Liver (tissue), 9 donors: ENCODE results near the gene MAML3. TPM values are rescaled to one million over a fixed set of nuclear protein-coding genes. Genes with fewer than 3 reads are reported as not detected.

Experiments used
- DNase-seq: peaks from one replicate; pipeline ENCODE4 v3.0.0-alpha.2; 2017; ENCODE audit warnings: low spot score
- H3K27ac ChIP-seq, 2 donors: one replicate each; pipeline ENCODE4 v1.7.0; 2013; ENCODE audit warnings: inconsistent platforms in 2 of 2, low read length in 2 of 2, control low read depth in 1 of 2, low read depth in 1 of 2, mild to moderate bottlenecking in 1 of 2
- H3K27me3 ChIP-seq, 4 donors: one replicate each; pipeline versions ENCODE4 v1.6.1 to v1.7.0; 2013; ENCODE audit warnings: low read length in 3 of 4, inconsistent platforms in 1 of 4, mild to moderate bottlenecking in 1 of 4, moderate library complexity in 1 of 4; ENCODE audit not compliant: control insufficient read depth in 4 of 4, insufficient read depth in 4 of 4
- H3K36me3 ChIP-seq, 4 donors: one replicate each; pipeline versions ENCODE4 v1.6.1 to v1.7.0; 2013; ENCODE audit warnings: low read length in 3 of 4, mild to moderate bottlenecking in 3 of 4, low read depth in 1 of 4, moderate library complexity in 1 of 4; ENCODE audit not compliant: control insufficient read depth in 4 of 4, insufficient read depth in 3 of 4
- H3K4me1 ChIP-seq, 4 donors: one replicate each; pipeline versions ENCODE4 v1.6.1 to v1.7.0; 2013; ENCODE audit warnings: low read length in 3 of 4, mild to moderate bottlenecking in 3 of 4, moderate library complexity in 1 of 4; ENCODE audit not compliant: control insufficient read depth in 4 of 4, insufficient read depth in 4 of 4
- H3K4me3 ChIP-seq, 3 donors: one replicate each; pipeline versions ENCODE4 v1.6.1 to v1.7.0; 2013; ENCODE audit warnings: low read length in 3 of 3, control low read depth in 1 of 3, low read depth in 1 of 3, mild to moderate bottlenecking in 1 of 3
- H3K9ac ChIP-seq, 2 donors: one replicate each; pipeline ENCODE4 v1.7.0; 2013; ENCODE audit warnings: low read length in 2 of 2, mild to moderate bottlenecking in 2 of 2, moderate library complexity in 2 of 2, control low read depth in 1 of 2, low read depth in 1 of 2
- H3K9me3 ChIP-seq, 4 donors: one replicate each; pipeline versions ENCODE4 v1.6.1 to v1.7.0; 2013; ENCODE audit warnings: low read length in 3 of 4; ENCODE audit not compliant: control insufficient read depth in 4 of 4
- ATF3 ChIP-seq: IDR thresholded peaks from 2 replicates; pipeline ENCODE4 v1.6.1; 2016; ENCODE audit warnings: antibody characterized with exemption
- CTCF ChIP-seq: fragments of 150-350 bp; IDR thresholded peaks from 2 replicates; pipeline ENCODE4 v1.5.1; 2017; ENCODE audit warnings: improper control_type of control experiment, low read depth, low read length; ENCODE audit not compliant: missing input control
- EGR1 ChIP-seq, 2 donors: IDR thresholded peaks; 2 replicates each; pipeline ENCODE4 v1.6.1; 2016 to 2018; ENCODE audit warnings: antibody characterized with exemption in 2 of 2, low read depth in 2 of 2
- FOXA1 ChIP-seq: IDR thresholded peaks from 2 replicates; pipeline ENCODE4 v1.6.1; 2016; ENCODE audit warnings: antibody characterized with exemption
- FOXA2 ChIP-seq: IDR thresholded peaks from 2 replicates; pipeline ENCODE4 v1.6.1; 2016; ENCODE audit warnings: antibody characterized with exemption
- GABPA ChIP-seq, 2 donors: IDR thresholded peaks in 1 of 2; conservative IDR thresholded peaks in 1 of 2; 2 replicates each; pipeline ENCODE4 v1.6.1; 2016; ENCODE audit warnings: antibody characterized with exemption in 2 of 2, mild to moderate bottlenecking in 1 of 2, moderate library complexity in 1 of 2
- HNF4A ChIP-seq, 2 donors: conservative IDR thresholded peaks; 2 replicates each; pipeline ENCODE4 v1.6.1; 2016; ENCODE audit warnings: antibody characterized with exemption in 2 of 2, mild to moderate bottlenecking in 2 of 2
- HNF4G ChIP-seq: IDR thresholded peaks from 2 replicates; pipeline ENCODE4 v1.6.1; 2016; ENCODE audit warnings: antibody characterized with exemption
- JUND ChIP-seq, 2 donors: IDR thresholded peaks; 2 replicates each; pipeline ENCODE4 v1.6.1; 2016; ENCODE audit warnings: antibody characterized with exemption in 2 of 2
- MAX ChIP-seq: IDR thresholded peaks from 2 replicates; pipeline ENCODE4 v1.6.1; 2016; ENCODE audit warnings: antibody characterized with exemption
- NR2F2 ChIP-seq: IDR thresholded peaks from 2 replicates; pipeline ENCODE4 v1.6.1; 2016; ENCODE audit warnings: antibody characterized with exemption
- RAD21 ChIP-seq, 2 donors: IDR thresholded peaks; 2 replicates each; pipeline ENCODE4 v1.6.1; 2016; ENCODE audit warnings: antibody characterized with exemption in 2 of 2, mild to moderate bottlenecking in 2 of 2
- REST ChIP-seq: IDR thresholded peaks from 2 replicates; pipeline ENCODE4 v1.6.1; 2016; ENCODE audit warnings: antibody characterized with exemption, mild to moderate bottlenecking
- RXRA ChIP-seq, 2 donors: IDR thresholded peaks; 2 replicates each; pipeline ENCODE4 v1.6.1; 2017 to 2018; ENCODE audit warnings: antibody characterized with exemption in 2 of 2, mild to moderate bottlenecking in 1 of 2
- SP1 ChIP-seq: IDR thresholded peaks from 2 replicates; pipeline ENCODE4 v1.6.1; 2018; ENCODE audit warnings: antibody characterized with exemption, mild to moderate bottlenecking
- TAF1 ChIP-seq: conservative IDR thresholded peaks from 2 replicates; pipeline ENCODE4 v1.6.1; 2016; ENCODE audit warnings: antibody characterized with exemption, mild to moderate bottlenecking
- YY1 ChIP-seq: IDR thresholded peaks from 2 replicates; pipeline ENCODE4 v1.6.1; 2016; ENCODE audit warnings: antibody characterized with exemption, mild to moderate bottlenecking
- ZBTB33 ChIP-seq: IDR thresholded peaks from 2 replicates; pipeline ENCODE4 v1.6.1; 2016; ENCODE audit warnings: antibody characterized with exemption
- WGBS: extraction: QIAGEN DNeasy Blood & Tissue Kit; methylation state at CpG from one replicate; pipeline ENCODE4 v1.1.7; 2013; 5-methylcytosine and 5-hydroxymethylcytosine counted together
- polyA plus RNA-seq, 2 donors: library from polyadenylated mRNA; stranded (reverse) in 1 of 2; unstranded in 1 of 2; fragments of 200-250 nt in 1 of 2; fragments of >200 nt in 1 of 2; fragmentation: Nextera tagmentation in 1 of 2; extraction: Ambion mirVana in 1 of 2; gene quantifications; one replicate each; pipeline versions ENCODE4 v1.2.1 to v1.2.3, GENCODE V29; 2013 to 2015
- total RNA-seq, 2 donors: library from RNA; depleted of rRNA; stranded (reverse); fragments of >200 nt; gene quantifications; one replicate each; pipeline ENCODE4 v1.2.3, GENCODE V29; 2014
- donor health status: healthy.
- donor health status: healthy.
- donor health status: healthy.
- donor health status: healthy.
- donor health status: healthy.

The MAML3 gene
- total and polyA plus RNA-seq, 4 donors: 1.3 to 4.3 (median 2.7) TPM

GRCh38 chr4:139749835-139750498, 404.0 kb downstream of the MAML3 start:
- Histone ChIP-seq H3K4me3 (no peak overlapping the region), H3K4me1 (no peaks in the 10 kb centered on the region), H3K36me3 (no peaks in the 10 kb centered on the region), H3K9ac (no peak overlapping the region), H3K9me3 (no peaks in the 10 kb centered on the region), H3K27ac (no peak overlapping the region), H3K27me3 (no peaks in the 10 kb centered on the region)
- 96% methylated on average over 4 of the region's 4 CpGs for WGBS
- TF ChIP-seq CTCF (no peak), EGR1 (IDR thresholded peaks at IDR 0.05; ENCODE audit: low read depth in 2 of 2) (no peak), HNF4A (conservative IDR thresholded peaks at IDR 0.05) (no peak), ZBTB33 (no peak), RAD21 (IDR thresholded peaks at IDR 0.05) (no peak), MAX (no peak), FOXA1 (no peak), NR2F2 (no peak), REST (no peak), ATF3 (no peak), HNF4G (no peak), FOXA2 (no peak), YY1 (no peak), GABPA (IDR thresholded peaks at IDR 0.05 in 1 of 2, conservative IDR thresholded peaks at IDR 0.05 in 1 of 2) (no peak), TAF1 (no peak), SP1 (no peak), JUND (IDR thresholded peaks at IDR 0.05) (no peak), RXRA (IDR thresholded peaks at IDR 0.05) (no peak)
- no peak for DNase-seq
